GM18858 (cell line): ENCODE results near the gene ZC3H4.
A peak's percentile ranks its signal among the peaks of the same experiment; 100 is the strongest.

Experiments used
- ATAC-seq: cut with Tn5 transposase; IDR thresholded peaks from one replicate; pipeline ENCODE4 v1.9.1; 2021; ENCODE audit not compliant: unreplicated experiment

Gene ZC3H4

GRCh38 chr19:47134545-47134944 is 21.0 kb upstream of the ZC3H4 start:
- no peak for ATAC-seq

- ATAC-seq: no peak
Observed at GRCh38 chr19:47133021-47133471, 19.5 kb upstream of the ZC3H4 start.

- no peak for ATAC-seq
Observed at GRCh38 chr19:47132194-47132852, 18.7 kb upstream of the ZC3H4 start.

GRCh38 chr19:47130589-47131227 is 17.1 kb upstream of the ZC3H4 start, which contains the start of gene SAE1:
TSS of gene SAE1 (plus strand) at chr19:47130835. CDS start at chr19:47130931, 96 bp downstream.
- ATAC-seq: peak; percentile 85

GRCh38 chr19:47130120-47130588 is 16.6 kb upstream of the ZC3H4 start:
- no peak for ATAC-seq

- ATAC-seq: no peak
Observed at GRCh38 chr19:47129579-47129978, 16.0 kb upstream of the ZC3H4 start.

- no peak for ATAC-seq
Observed at GRCh38 chr19:47125669-47125938, 12.0 kb upstream of the ZC3H4 start.

GRCh38 chr19:47124937-47125668 is 11.5 kb upstream of the ZC3H4 start:
- no peak for ATAC-seq

- no peak for ATAC-seq
Observed at GRCh38 chr19:47123406-47123805, 9.8 kb upstream of the ZC3H4 start.

GRCh38 chr19:47122359-47123335 is 9.1 kb upstream of the ZC3H4 start:
- ATAC-seq: no peak

- ATAC-seq: no peak
Observed at GRCh38 chr19:47120470-47121067, 7.0 kb upstream of the ZC3H4 start.

GRCh38 chr19:47113850-47114651 is 475 bp upstream of the ZC3H4 start:
- ATAC-seq: no peak

- no peak for ATAC-seq
Observed at GRCh38 chr19:47112166-47112996, 1.2 kb downstream of the ZC3H4 start.

- no peak for ATAC-seq
Observed at GRCh38 chr19:47111682-47112165, 1.9 kb downstream of the ZC3H4 start.

- ATAC-seq: no peak
Observed at GRCh38 chr19:47111006-47111621, 2.5 kb downstream of the ZC3H4 start.

- no peak for ATAC-seq
Observed at GRCh38 chr19:47110521-47111005, 3.0 kb downstream of the ZC3H4 start.

GRCh38 chr19:47109541-47110375 is 3.8 kb downstream of the ZC3H4 start:
- no peak for ATAC-seq
